ENCODE measurements around the gene SERPINB7. TPM values are rescaled to one million over a fixed set of nuclear protein-coding genes. Genes with fewer than 3 reads are reported as not detected.

The SERPINB7 gene, protein sequence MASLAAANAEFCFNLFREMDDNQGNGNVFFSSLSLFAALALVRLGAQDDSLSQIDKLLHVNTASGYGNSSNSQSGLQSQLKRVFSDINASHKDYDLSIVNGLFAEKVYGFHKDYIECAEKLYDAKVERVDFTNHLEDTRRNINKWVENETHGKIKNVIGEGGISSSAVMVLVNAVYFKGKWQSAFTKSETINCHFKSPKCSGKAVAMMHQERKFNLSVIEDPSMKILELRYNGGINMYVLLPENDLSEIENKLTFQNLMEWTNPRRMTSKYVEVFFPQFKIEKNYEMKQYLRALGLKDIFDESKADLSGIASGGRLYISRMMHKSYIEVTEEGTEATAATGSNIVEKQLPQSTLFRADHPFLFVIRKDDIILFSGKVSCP
- 0.33 TPM for polyA plus RNA-seq (2013, experiment 1 of 2)
- polyA plus RNA-seq (2013, experiment 2 of 2), result 0.37 TPM

DNA sequence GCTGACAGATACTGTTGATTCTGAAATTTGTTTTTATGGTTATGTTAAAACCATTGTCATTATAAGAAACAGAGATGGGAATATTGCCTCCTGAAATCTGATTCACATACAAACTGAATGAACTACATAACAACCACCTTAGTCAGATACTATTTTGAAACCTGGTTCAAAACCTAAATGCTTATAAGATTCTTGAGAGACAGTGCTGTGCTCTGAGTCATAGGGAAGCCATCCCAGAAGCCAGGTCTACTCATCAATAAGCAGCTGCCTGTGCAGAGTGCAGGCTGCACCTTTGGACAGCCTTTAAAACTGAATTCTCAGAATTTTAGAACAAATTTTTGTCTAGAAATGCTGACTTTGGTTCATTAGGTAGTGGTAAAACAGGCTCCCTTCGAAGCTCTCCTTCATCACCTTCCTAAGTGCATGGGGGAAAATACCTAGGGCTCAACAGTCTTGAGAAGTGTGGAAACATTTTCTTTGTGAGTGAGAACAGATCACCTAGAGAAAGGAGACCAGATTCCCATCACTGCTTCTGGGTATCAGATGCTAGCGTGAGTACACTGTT is at the start of gene SERPINB7:
Gene SERPINB7, plus strand, starts transcription at position 253 of the 565 bp plus-strand sequence. CDS start 6,955 bp downstream, outside the sequence.
- H4K91ac ChIP-seq (ENCODE audit: low read length), result no peak within 1 kb of the TSS
- peak within 1 kb of the TSS; percentile 38 for H4K8ac ChIP-seq (ENCODE audit: low read length)
- H3K18ac ChIP-seq (ENCODE audit: low read depth in 1 of 2, low read length in 2 of 2), result peak within 1 kb of the TSS in 1 of 2 experiments; percentile 12
- no peak within 1 kb of the TSS for H3K23ac ChIP-seq (ENCODE audit: low read length in 2 of 2)
- H3K4me2 ChIP-seq (ENCODE audit: low read length, poor library complexity, severe bottlenecking), result no peak within 1 kb of the TSS
- H3K36me3 ChIP-seq (ENCODE audit: control insufficient read depth in 1 of 2, insufficient read depth in 2 of 2, low read depth in 1 of 2, low read length in 2 of 2), result no peaks in the 10 kb centered on the region
- H3K27ac ChIP-seq (ENCODE audit: low read length, poor library complexity, severe bottlenecking), result peak within 1 kb of the TSS; percentile 68
- DNase-seq, result peak; percentile 47
- no peak within 1 kb of the TSS for H3K4ac ChIP-seq (ENCODE audit: low read depth in 1 of 2, low read length in 2 of 2)
- no peak within 1 kb of the TSS for H3K14ac ChIP-seq (ENCODE audit: low read length in 2 of 2)
- WGBS, result 100% methylated on average over 1 of the region's 2 CpGs
- H2AFZ ChIP-seq (ENCODE audit: low read depth, low read length), result no peak within 1 kb of the TSS
- H3K4me3 ChIP-seq (ENCODE audit: insufficient read depth in 1 of 2, low read depth in 1 of 2, low read length in 2 of 2), result no peak within 1 kb of the TSS
- no peaks in the 10 kb centered on the region for H3K79me1 ChIP-seq (replicated peaks; ENCODE audit: low read length, poor library complexity, severe bottlenecking)
- no peak within 1 kb of the TSS for H2BK15ac ChIP-seq (ENCODE audit: low read depth, poor library complexity, severe bottlenecking)
- peaks cover 3% of the 10 kb centered on the region for H3K4me1 ChIP-seq (ENCODE audit: control insufficient read depth, insufficient read depth, low read depth, low read length)
- no peaks in the 10 kb centered on the region for H3K9me3 ChIP-seq (ENCODE audit: control insufficient read depth, low read length)
- H3K9ac ChIP-seq (ENCODE audit: low read length), result no peak within 1 kb of the TSS
- H2BK12ac ChIP-seq (ENCODE audit: low read length in 2 of 2), result no peak within 1 kb of the TSS
- H2AK5ac ChIP-seq (ENCODE audit: low read length, severe bottlenecking), result peak within 1 kb of the TSS; percentile 35
- H3K27me3 ChIP-seq (ENCODE audit: control insufficient read depth in 1 of 2, insufficient read depth in 1 of 2, low read length in 2 of 2), result no peaks in the 10 kb centered on the region
- no peak within 1 kb of the TSS for H2BK120ac ChIP-seq (ENCODE audit: low read depth, low read length)
- H2BK5ac ChIP-seq (ENCODE audit: low read depth, low read length, poor library complexity, severe bottlenecking), result no peak within 1 kb of the TSS

GRCh38 chr18:63725682-63726480 is 49.3 kb upstream of the SERPINB7 start:
- Histone ChIP-seq H3K4me3 (ENCODE audit: insufficient read depth in 1 of 2, low read depth in 1 of 2, low read length in 2 of 2) (no peak overlapping the region), H3K9ac (ENCODE audit: low read length) (no peak overlapping the region), H2BK5ac (ENCODE audit: low read depth, low read length, poor library complexity, severe bottlenecking) (no peak overlapping the region), H3K27me3 (ENCODE audit: control insufficient read depth in 1 of 2, insufficient read depth in 1 of 2, low read length in 2 of 2) (no peaks in the 10 kb centered on the region), H3K18ac (ENCODE audit: low read depth in 1 of 2, low read length in 2 of 2) (no peak overlapping the region), H3K4me2 (ENCODE audit: low read length, poor library complexity, severe bottlenecking) (no peak overlapping the region), H3K27ac (ENCODE audit: low read length, poor library complexity, severe bottlenecking) (no peak overlapping the region), H3K36me3 (ENCODE audit: control insufficient read depth in 1 of 2, insufficient read depth in 2 of 2, low read depth in 1 of 2, low read length in 2 of 2) (no peaks in the 10 kb centered on the region), H4K91ac (ENCODE audit: low read length) (no peak overlapping the region), H3K23ac (ENCODE audit: low read length in 2 of 2) (no peak overlapping the region), H3K4ac (ENCODE audit: low read depth in 1 of 2, low read length in 2 of 2) (no peak overlapping the region), H2BK120ac (ENCODE audit: low read depth, low read length) (no peak overlapping the region), H2AK5ac (ENCODE audit: low read length, severe bottlenecking) (no peak overlapping the region), H4K8ac (ENCODE audit: low read length) (no peak overlapping the region), H2BK12ac (ENCODE audit: low read length in 2 of 2) (no peak overlapping the region), H3K4me1 (ENCODE audit: control insufficient read depth, insufficient read depth, low read depth, low read length) (no peaks in the 10 kb centered on the region), H3K79me1 (replicated peaks; ENCODE audit: low read length, poor library complexity, severe bottlenecking) (no peaks in the 10 kb centered on the region), H3K14ac (ENCODE audit: low read length in 2 of 2) (no peak overlapping the region), H2BK15ac (ENCODE audit: low read depth, poor library complexity, severe bottlenecking) (no peak overlapping the region), H2AFZ (ENCODE audit: low read depth, low read length) (no peak overlapping the region), H3K9me3 (ENCODE audit: control insufficient read depth, low read length) (no peaks in the 10 kb centered on the region)
- no peak for DNase-seq
- 37% methylated on average over 2 of the region's 3 CpGs for WGBS

- H3K27me3 ChIP-seq (ENCODE audit: control insufficient read depth in 1 of 2, insufficient read depth in 1 of 2, low read length in 2 of 2), result peaks cover 0 to 6% of the 10 kb centered on the region in 2 experiments
- no peak overlapping the region for H3K18ac ChIP-seq (ENCODE audit: low read depth in 1 of 2, low read length in 2 of 2)
- no peaks in the 10 kb centered on the region for H3K9me3 ChIP-seq (ENCODE audit: control insufficient read depth, low read length)
- no peak overlapping the region for H2AK5ac ChIP-seq (ENCODE audit: low read length, severe bottlenecking)
- H3K4me1 ChIP-seq (ENCODE audit: control insufficient read depth, insufficient read depth, low read depth, low read length), result no peaks in the 10 kb centered on the region
- no peak overlapping the region for H2BK5ac ChIP-seq (ENCODE audit: low read depth, low read length, poor library complexity, severe bottlenecking)
- no peak overlapping the region for H3K4me2 ChIP-seq (ENCODE audit: low read length, poor library complexity, severe bottlenecking)
- no peak overlapping the region for H2BK12ac ChIP-seq (ENCODE audit: low read length in 2 of 2)
- no peak overlapping the region for H3K14ac ChIP-seq (ENCODE audit: low read length in 2 of 2)
- no peak overlapping the region for H2BK120ac ChIP-seq (ENCODE audit: low read depth, low read length)
- H3K9ac ChIP-seq (ENCODE audit: low read length), result no peak overlapping the region
- no peak overlapping the region for H2AFZ ChIP-seq (ENCODE audit: low read depth, low read length)
- H4K8ac ChIP-seq (ENCODE audit: low read length), result no peak overlapping the region
- no peaks in the 10 kb centered on the region for H3K36me3 ChIP-seq (ENCODE audit: control insufficient read depth in 1 of 2, insufficient read depth in 2 of 2, low read depth in 1 of 2, low read length in 2 of 2)
- no peaks in the 10 kb centered on the region for H3K79me1 ChIP-seq (replicated peaks; ENCODE audit: low read length, poor library complexity, severe bottlenecking)
- no peak overlapping the region for H2BK15ac ChIP-seq (ENCODE audit: low read depth, poor library complexity, severe bottlenecking)
- WGBS, result 51% methylated on average over 5 of the region's 5 CpGs
- no peak overlapping the region for H3K4ac ChIP-seq (ENCODE audit: low read depth in 1 of 2, low read length in 2 of 2)
- peak overlapping the region in 1 of 2 experiments; percentile 11 for H3K23ac ChIP-seq (ENCODE audit: low read length in 2 of 2)
- H3K4me3 ChIP-seq (ENCODE audit: insufficient read depth in 1 of 2, low read depth in 1 of 2, low read length in 2 of 2), result no peak overlapping the region
- H4K91ac ChIP-seq (ENCODE audit: low read length), result no peak overlapping the region
- DNase-seq, result no peak
- H3K27ac ChIP-seq (ENCODE audit: low read length, poor library complexity, severe bottlenecking), result no peak overlapping the region
These were observed 44.4 kb upstream of the SERPINB7 start for GRCh38 chr18:63730773-63731172.

- Histone ChIP-seq H3K27me3 (ENCODE audit: control insufficient read depth in 1 of 2, insufficient read depth in 1 of 2, low read length in 2 of 2) (peaks cover 0 to 6% of the 10 kb centered on the region in 2 experiments), H3K4me3 (ENCODE audit: insufficient read depth in 1 of 2, low read depth in 1 of 2, low read length in 2 of 2) (no peak overlapping the region), H3K36me3 (ENCODE audit: control insufficient read depth in 1 of 2, insufficient read depth in 2 of 2, low read depth in 1 of 2, low read length in 2 of 2) (no peaks in the 10 kb centered on the region), H2BK12ac (ENCODE audit: low read length in 2 of 2) (no peak overlapping the region), H3K27ac (ENCODE audit: low read length, poor library complexity, severe bottlenecking) (no peak overlapping the region), H4K91ac (ENCODE audit: low read length) (no peak overlapping the region), H3K4me2 (ENCODE audit: low read length, poor library complexity, severe bottlenecking) (no peak overlapping the region), H3K14ac (ENCODE audit: low read length in 2 of 2) (no peak overlapping the region), H3K79me1 (replicated peaks; ENCODE audit: low read length, poor library complexity, severe bottlenecking) (no peaks in the 10 kb centered on the region), H2BK15ac (ENCODE audit: low read depth, poor library complexity, severe bottlenecking) (no peak overlapping the region), H3K23ac (ENCODE audit: low read length in 2 of 2) (no peak overlapping the region), H3K9me3 (ENCODE audit: control insufficient read depth, low read length) (no peaks in the 10 kb centered on the region), H2AK5ac (ENCODE audit: low read length, severe bottlenecking) (no peak overlapping the region), H3K9ac (ENCODE audit: low read length) (no peak overlapping the region), H2BK120ac (ENCODE audit: low read depth, low read length) (no peak overlapping the region), H3K18ac (ENCODE audit: low read depth in 1 of 2, low read length in 2 of 2) (no peak overlapping the region), H3K4me1 (ENCODE audit: control insufficient read depth, insufficient read depth, low read depth, low read length) (no peaks in the 10 kb centered on the region), H4K8ac (ENCODE audit: low read length) (no peak overlapping the region), H2AFZ (ENCODE audit: low read depth, low read length) (no peak overlapping the region), H3K4ac (ENCODE audit: low read depth in 1 of 2, low read length in 2 of 2) (no peak overlapping the region), H2BK5ac (ENCODE audit: low read depth, low read length, poor library complexity, severe bottlenecking) (no peak overlapping the region)
- no peak for DNase-seq
- WGBS, result 81% methylated on average over 3 of the region's 3 CpGs
These were observed 44.0 kb upstream of the SERPINB7 start for GRCh38 chr18:63731215-63731614.
